ENCODE results near the gene ZNF506. TPM values are rescaled to one million over a fixed set of nuclear protein-coding genes. Genes with fewer than 3 reads are reported as not detected.
"Not testable (repeated sequence)": the region's sequence is repeated elsewhere in the genome, so short reads cannot be mapped to it uniquely, and the experiment has no call there.

ZNF506 gene
- total RNA-seq, 1 donor from 2014 or later = 22.4 TPM

DNA sequence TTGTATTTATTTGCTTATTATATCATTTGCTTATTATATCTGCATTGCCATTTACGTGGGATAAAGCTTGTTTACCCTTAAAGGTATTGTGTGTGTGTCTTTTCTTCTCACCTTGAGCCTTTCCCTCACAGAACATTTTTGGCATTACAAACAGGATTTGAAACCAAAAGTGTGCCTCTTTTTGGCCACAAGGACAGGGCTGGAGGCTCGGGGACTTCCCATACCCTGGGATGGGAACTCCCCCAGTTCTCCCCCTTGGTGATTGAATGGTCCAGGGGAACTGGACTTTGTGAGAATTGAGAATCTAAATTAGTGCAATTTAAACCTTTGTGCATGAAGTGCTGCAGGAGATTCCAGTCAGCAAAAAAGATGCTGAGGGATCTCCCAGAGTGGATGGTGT, 2.4 kb upstream of the ZNF506 start:
- intact Hi-C loops (cut with DNase I) = loop anchor here (5.0 kb wide), 2 partner anchors 92 to 157 kb away; partner anchors contain the start of genes ZNF101 and ZNF14
- H3K27me3 ChIP-seq = no peaks in the 10 kb centered on the region
- H3K27ac ChIP-seq = no peak overlapping the region
- DNase-seq (ENCODE audit: low spot score in 2 of 2) = no peak
- H3K9me3 ChIP-seq = peaks cover 0 to 21% of the 10 kb centered on the region in 2 donors
- TF ChIP-seq, protein P1, sequence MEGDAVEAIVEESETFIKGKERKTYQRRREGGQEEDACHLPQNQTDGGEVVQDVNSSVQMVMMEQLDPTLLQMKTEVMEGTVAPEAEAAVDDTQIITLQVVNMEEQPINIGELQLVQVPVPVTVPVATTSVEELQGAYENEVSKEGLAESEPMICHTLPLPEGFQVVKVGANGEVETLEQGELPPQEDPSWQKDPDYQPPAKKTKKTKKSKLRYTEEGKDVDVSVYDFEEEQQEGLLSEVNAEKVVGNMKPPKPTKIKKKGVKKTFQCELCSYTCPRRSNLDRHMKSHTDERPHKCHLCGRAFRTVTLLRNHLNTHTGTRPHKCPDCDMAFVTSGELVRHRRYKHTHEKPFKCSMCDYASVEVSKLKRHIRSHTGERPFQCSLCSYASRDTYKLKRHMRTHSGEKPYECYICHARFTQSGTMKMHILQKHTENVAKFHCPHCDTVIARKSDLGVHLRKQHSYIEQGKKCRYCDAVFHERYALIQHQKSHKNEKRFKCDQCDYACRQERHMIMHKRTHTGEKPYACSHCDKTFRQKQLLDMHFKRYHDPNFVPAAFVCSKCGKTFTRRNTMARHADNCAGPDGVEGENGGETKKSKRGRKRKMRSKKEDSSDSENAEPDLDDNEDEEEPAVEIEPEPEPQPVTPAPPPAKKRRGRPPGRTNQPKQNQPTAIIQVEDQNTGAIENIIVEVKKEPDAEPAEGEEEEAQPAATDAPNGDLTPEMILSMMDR (IDR thresholded peaks at IDR 0.05) = no peak
- peaks cover 0 to 7% of the 10 kb centered on the region in 2 donors for H3K36me3 ChIP-seq
- H3K4me3 ChIP-seq = no peak overlapping the region
- no peaks in the 10 kb centered on the region for H3K4me1 ChIP-seq

DNA sequence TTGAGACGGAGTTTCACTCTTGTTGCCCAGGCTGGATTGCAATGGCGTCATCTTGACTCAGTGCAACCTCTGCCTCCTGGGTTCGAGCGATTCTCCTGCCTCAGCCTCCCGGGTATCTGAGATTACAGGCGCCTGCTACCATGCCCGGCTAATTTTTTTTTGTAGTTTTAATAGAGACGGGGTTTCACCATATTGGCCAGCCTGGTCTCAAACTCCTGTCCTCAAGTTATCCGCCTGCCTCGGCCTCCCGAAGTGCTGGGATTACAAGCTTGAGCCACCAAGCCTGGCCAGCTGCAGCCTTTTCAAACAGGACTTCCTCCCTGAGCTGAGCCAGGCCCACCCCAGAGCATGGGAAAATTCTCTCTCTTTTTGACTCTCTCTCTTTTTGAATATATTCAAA, 426 bp upstream of the ZNF506 start:
- H3K27me3 ChIP-seq; H3K4me1 ChIP-seq; DNase-seq (ENCODE audit: low spot score in 2 of 2): not testable (repeated sequence)
- peaks cover 0 to 16% of the 10 kb centered on the region in 2 donors for H3K9me3 ChIP-seq
- peak overlapping the region; percentile 66 to 69 for H3K4me3 ChIP-seq
- intact Hi-C loops (cut with DNase I) = loop anchor here (1.0 to 5.0 kb wide), 5 partner anchors 43 to 155 kb away; partner anchors contain the start of genes ZNF101, ZNF14, ZNF253 and ZNF93
- H3K36me3 ChIP-seq = peaks cover 0 to 10% of the 10 kb centered on the region in 2 donors
- H3K27ac ChIP-seq = peak overlapping the region; percentile 83 to 93

DNA sequence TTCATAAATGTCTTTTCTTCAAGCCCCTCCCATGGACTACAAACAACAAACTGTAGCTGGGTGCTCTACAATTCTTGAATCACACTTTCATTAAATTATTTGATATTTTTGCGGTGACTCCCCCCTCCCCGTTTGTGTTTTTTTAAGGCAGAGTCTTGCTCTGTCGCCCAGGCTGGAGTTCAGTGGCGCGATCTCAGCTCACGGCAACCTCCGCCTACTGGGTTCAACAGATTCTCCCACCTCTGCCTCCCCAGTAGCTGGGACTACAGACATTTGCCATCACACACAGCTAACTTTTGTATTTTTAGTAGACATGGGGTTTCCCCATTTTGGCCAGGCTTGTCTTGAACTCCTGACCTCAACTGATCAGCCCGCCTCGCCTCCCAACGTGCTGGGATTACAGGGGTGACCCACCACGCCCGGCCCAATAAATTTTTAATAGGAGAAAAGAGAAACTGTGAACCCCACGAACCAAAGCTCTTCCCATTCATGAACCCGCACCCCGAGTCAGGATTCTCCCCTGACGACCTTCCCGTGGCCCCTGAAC, 703 bp downstream of the ZNF506 start:
- intact Hi-C loops (cut with DNase I) = loop anchor here (1.0 to 5.0 kb wide), 5 partner anchors 44 to 154 kb away; partner anchors contain the start of genes ZNF101, ZNF14, ZNF253 and ZNF93
- TF ChIP-seq, protein P1 (IDR thresholded peaks at IDR 0.05) = no peak
- H3K9me3 ChIP-seq = peaks cover 0 to 20% of the 10 kb centered on the region in 2 donors
- no peak for DNase-seq (ENCODE audit: low spot score in 2 of 2)
- H3K27me3 ChIP-seq = no peaks in the 10 kb centered on the region
- peak overlapping the region; percentile 66 to 69 for H3K4me3 ChIP-seq
- H3K36me3 ChIP-seq = peaks cover 0 to 10% of the 10 kb centered on the region in 2 donors
- H3K27ac ChIP-seq = peak overlapping the region; percentile 83 to 93
- no peaks in the 10 kb centered on the region for H3K4me1 ChIP-seq

DNA sequence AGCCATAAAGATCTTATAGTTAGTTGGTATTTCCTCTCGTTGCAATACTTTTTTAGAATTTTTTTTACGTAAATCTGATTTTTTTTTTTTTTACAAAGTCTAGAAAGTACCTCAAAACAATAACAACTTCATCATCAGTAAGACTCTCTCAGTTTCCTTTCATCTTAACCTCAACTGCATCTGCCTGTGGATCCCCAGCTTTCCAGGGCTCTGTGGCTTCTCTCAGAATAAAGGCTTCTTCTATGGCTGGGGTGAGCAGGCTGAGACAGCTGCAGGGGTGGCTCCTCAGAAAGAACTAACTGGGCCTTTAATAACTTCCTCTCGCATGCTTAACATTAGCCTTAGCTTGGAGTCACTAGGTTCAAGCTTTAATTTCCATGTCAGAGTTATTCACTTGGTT, 4.2 kb downstream of the ZNF506 start:
- TF ChIP-seq, protein P1 (IDR thresholded peaks at IDR 0.05) = no peak
- Histone ChIP-seq H3K27me3 (no peaks in the 10 kb centered on the region), H3K27ac (no peak overlapping the region), H3K4me3 (no peak overlapping the region), H3K9me3 (peaks cover 0 to 32% of the 10 kb centered on the region in 2 donors), H3K4me1 (no peaks in the 10 kb centered on the region), H3K36me3 (peaks cover 3 to 34% of the 10 kb centered on the region in 2 donors)
- intact Hi-C loops (cut with DNase I) = loop anchor here (1.0 kb wide), 1 partner anchor 38 kb away; no protein-coding TSS in a partner anchor
- DNase-seq (ENCODE audit: low spot score in 2 of 2) = no peak

DNA sequence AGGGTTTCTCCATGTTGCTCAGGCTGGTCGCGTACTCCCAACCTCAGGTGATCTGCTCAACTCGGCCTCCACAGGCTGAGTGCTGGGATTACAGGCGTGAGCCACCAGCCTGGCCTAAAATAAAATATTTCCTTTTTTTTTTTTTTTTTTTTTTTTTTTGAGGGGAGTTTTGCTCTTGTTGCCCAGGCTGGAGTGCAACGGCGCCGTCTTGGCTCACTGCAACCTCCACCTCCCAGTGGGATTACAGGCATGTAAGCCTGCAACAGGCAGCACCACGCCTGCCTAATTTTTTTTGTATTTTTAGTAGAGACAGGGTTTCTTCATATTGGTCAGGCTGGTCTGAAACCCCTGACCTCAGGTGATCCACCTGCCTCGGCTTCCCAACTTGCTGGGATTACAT, 4.9 kb downstream of the ZNF506 start:
- Histone ChIP-seq H3K36me3 (peaks cover 3 to 34% of the 10 kb centered on the region in 2 donors), H3K4me1 (no peaks in the 10 kb centered on the region), H3K27me3 (no peaks in the 10 kb centered on the region), H3K9me3 (peaks cover 0 to 37% of the 10 kb centered on the region in 2 donors), H3K27ac (peak overlapping the region in 1 of 2 donors; percentile 40), H3K4me3 (no peak overlapping the region)
- intact Hi-C loops (cut with DNase I) = loop anchor here (1.0 kb wide), 1 partner anchor 37 kb away; no protein-coding TSS in a partner anchor
- TF ChIP-seq, protein P1 (IDR thresholded peaks at IDR 0.05) = no peak
- no peak for DNase-seq (ENCODE audit: low spot score in 2 of 2)

DNA sequence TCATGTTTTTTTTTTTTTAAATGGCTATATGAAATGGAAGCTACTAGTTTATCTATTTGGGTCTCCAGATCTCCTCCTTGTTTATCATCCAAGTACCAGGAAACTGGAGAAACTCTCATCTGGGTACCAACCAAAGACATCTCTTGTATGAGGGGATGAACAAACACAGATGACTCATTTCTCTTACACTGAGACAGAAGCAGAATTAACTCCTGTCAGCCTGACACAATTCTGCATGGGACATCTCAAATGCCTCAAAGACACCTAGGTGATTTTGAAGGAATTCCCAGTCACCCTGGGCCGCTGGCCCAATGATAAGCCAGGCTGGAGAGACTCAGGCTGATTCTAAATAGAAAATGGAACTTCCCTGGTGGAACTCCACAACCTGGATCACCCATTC, 9.6 kb downstream of the ZNF506 start:
- H3K27ac ChIP-seq; intact Hi-C loops (cut with DNase I); H3K27me3 ChIP-seq; DNase-seq (ENCODE audit: low spot score in 2 of 2); H3K4me1 ChIP-seq; H3K4me3 ChIP-seq: not testable (repeated sequence)
- Histone ChIP-seq H3K9me3 (peaks cover 0 to 36% of the 10 kb centered on the region in 2 donors), H3K36me3 (peaks cover 13 to 34% of the 10 kb centered on the region in 2 donors)

All from ascending aorta (tissue), 2 donors.